Measurements from ENCODE around the gene PPM1L.
A peak's percentile ranks its signal among the peaks of the same experiment; 100 is the strongest.

PPM1L gene

DNA sequence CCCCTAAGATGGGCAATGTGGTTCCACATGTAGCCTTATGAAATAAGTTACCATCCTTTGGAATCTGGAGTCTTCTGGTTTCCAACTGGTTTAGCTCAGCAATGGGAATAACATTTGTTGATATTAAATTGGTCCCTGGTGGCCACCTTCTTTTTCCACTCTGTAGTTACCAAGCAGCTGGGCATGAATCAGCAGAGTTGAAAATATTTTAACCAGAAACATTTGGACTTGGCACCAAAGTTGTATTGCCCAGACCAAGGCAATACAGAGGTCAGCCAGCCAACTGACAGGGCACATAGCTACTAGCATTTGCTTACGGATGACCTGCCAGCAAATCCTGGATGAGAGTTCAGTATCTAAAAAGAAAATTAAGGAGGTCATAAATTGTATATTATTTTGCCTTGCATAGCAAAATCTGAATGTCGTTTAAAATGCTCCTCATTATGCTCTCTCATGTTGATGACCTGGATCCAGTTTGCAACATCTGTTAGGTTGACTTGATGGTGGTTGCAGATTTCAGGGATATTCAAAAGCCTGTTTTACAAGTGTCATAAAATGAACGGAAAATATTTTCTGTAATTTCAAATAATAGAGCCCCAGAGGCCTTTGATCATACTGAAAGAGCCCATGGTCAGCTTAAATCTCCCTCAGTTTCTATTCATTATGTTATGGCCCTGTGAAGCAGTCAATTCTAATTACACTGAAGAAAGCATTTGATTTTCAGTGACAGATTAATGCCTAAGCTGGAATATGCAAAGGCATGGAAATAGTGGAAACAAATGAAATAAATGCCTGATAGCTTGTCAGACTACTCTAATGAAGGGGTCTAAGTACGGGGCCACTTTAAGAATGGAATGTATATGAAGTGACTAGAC, 54.6 kb downstream of the PPM1L start:
- DNase-seq, result no peak

DNA sequence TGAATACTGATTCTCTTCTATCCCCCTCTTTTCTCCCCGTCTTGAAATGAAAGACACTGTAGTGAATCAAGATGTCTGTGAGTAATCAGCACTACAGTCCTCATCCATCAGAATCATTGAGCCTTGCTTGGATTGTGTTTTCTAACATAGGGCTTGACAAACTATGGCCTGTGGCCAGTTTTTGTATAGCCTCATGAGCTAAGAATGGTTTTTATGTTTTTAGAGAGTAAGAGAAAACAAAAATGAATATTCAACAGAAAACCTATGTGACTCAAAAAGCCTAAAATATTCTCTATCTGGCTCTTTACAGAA, 55.2 kb downstream of the PPM1L start:
- DNase-seq, result no peak

DNA sequence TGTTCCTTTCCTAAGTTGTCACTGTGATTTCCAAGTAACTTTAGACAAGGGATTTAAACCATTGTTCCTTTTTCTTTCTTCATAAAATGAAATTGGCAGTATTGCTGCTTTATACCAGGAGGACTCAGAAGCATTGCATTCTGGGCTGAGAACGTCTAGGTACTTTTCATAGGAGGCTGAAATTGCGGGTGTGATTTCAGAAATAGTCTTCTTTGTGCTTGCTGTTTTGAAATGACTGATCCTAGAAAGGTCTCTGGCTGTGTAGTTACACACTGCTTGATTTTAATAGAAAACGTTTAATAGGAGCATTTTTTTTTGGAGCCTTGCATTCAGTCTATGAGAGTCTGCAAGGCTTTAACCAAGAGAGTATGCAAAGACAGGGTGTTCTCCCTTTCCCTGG, 56.3 kb downstream of the PPM1L start:
- DNase-seq, result no peak

DNA sequence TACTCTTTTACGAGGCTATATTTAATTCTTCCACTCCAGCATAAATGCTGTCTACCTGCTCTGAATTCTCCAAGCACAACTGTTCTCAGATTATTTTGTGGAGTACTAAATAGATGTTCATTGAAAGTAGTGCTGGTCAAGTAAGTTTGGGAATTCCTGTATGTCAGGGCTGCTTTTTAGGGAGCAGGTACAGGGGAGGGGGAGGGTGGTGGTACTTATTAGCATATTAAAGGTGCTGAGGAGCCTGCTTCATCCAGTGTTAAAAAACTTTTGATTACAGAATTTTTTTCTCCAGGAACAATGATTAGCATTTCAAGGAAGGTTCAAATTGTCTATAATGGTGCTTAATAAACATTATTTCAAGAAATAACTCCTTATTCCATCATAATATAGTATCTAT, 59.2 kb downstream of the PPM1L start:
- no peak for DNase-seq

DNA sequence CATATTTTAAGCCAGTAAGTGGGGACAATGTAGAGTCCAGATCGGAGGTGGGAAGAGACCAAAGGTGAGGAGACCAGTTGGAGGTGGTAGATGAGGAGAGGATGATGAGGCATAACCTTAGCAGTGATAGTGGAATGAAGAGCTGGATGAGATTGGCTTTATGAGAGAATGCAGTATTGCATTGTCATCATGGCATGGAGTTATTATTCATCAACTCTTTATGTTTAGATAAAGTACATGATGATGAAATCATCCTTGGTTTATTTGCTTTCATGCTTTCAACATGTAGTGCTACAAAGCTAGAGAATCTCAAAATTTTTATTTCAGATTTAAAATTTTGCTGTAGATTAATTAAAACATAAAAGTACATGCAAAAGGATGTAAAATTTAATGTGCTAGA, 64.0 kb downstream of the PPM1L start:
- no peak for DNase-seq

DNA sequence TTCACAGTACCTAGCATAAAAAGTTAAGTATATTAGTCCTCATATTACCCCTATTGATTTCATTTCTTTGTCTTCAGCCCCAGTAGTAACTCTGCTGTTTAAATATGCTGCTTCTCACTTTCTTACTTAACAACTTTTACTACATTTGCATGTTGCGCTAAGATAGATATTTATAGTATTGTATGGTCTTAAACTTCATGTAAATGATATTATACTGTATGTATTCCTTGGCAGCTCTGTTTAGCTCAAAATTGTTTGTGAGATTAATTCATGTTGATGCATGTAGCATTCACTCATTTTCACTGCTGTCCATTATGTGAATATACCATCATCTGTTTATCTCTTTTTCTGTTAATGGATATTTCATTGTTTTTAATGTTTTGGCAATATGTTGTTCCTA, 64.4 kb downstream of the PPM1L start:
- no peak for DNase-seq

DNA sequence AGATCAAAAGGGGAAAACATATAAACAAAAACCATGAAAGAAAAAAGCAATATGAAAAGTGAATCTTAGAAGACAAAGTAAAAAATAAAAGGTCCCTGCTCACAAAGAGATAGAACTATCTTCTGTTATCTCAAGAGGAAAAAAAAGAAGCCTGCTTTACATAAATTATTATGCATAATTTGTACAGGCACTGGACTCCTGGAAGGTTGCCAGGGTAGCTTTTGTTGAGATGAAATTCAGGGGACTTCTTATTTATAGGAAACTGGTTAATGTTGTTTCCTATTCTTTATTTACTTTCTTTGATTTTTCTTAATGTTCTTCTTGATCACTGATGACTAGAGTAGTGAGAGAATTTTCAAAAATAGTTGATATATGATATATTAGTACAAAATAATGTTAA, 66.9 kb downstream of the PPM1L start:
- no peak for DNase-seq

DNA sequence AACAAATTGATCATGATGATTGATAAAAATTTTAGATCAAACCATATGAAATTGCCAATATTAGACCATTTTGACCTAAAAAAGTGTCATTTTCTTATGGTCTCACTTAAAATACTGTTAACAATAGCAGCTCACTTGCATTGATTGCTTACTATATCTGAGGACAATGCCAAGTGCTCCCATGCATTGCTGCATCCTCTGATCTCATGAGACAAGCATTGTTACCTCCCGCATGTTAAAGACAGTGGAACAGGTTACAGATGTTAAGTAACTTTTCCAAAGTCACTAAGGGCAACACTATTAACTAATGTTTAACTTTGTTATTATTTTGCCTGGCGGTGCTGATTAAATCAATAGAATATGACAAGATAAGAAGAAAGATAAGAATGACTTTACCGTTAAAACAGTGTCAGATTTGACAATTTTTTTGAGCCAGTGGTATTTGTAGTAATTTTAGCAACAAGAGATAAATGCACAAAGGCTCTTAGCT, 69.3 kb downstream of the PPM1L start:
- DNase-seq, result no peak

DNA sequence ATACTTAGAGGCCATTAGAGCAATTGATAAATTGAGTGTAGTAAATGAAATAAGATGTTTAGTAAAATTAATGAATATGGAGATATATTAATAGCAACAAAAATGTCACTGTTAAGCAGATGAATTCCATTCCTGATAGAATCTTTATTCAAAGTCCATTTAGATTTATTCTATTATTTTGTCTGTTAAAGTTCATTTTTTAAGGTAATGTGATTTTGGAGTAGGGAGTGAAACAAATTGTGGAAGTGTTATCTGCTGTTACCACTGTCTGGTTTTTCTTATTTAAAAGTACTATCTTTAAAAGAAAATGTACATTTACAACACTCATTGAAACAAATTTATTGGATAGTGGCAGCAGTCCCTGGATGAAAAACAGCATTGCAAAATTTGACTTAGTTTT, 70.4 kb downstream of the PPM1L start:
- DNase-seq, result no peak

DNA sequence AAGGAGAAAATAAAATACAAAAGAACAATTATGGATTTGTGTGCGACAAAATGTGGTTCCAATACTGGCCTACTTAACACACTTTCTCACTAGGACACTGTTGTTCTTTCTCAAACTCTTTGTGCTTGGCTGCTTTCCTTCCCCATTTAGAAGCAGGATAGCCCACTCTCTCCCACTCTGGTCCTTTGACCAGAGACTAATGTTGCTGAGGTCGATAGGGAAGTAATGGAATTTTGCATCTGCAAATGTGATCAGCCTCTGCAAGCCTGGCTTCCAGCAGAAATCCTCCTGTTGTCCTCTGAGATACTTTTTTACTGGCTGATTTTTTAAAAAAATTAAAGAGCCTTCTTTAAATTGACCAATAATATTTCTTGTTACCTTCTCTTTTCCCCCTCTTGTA, 71.0 kb downstream of the PPM1L start:
- DNase-seq, result no peak

DNA sequence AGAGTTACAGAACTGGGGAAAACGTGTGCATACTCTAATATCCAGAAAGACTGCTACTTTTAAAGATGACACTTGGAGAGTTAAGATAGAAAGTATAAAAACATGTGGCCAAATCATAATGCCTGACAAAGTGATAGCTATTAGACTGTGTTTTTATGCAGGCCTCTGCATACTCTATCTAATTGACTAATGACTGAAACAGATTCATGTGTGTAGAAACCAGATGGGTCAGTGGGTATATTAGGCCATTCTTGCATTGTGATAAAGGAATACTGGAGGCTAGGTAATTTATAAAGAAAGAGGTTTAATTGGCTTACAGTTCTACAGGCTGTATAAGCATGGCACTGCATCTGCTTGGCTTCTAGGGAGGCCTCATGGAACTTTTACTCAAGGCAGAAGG, 71.5 kb downstream of the PPM1L start:
- no peak for DNase-seq

DNA sequence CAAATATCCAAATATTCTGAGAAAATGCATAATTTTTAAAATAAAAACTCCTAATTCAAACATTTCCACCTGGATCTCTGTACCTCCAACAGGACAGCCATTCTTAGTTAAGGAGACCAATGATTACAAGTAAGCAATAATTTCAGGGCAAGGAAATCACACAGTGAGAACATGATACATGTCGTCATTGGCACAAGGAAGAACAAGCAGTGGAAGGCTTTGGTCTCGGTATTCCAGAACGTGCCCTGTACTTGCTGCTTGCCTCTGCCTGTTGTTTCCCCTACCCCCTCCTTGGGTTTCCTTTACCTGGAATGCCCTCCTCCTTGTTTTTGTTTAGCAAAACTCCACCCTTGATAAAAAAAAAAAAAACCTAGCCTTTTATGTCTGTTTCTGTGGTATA, 72.8 kb downstream of the PPM1L start:
- no peak for DNase-seq

DNA sequence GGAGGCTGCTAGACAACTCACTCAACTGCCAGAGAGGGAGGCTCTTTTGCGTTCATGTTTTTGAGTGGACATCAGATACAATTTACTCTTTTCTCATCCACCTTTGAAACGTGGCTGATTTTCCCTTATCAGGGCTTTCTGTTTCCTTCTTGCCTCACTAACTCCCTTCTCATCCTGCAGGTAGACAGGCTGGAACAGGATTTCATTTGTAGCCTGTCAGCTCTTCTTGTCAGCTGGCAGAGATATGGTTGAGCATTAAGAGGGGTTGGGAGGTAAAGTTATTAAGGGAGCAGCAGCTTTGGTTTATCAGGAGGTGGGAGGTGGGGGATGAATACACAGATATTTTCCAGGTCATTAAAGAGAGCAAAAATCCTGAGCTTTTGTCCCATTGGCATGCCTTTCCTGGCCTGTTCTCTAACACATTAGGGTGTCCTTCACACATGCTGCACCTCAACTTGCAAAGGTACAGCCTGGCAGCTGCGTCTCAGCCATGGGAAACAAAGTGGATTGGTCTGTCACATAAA, 73.5 kb downstream of the PPM1L start:
- no peak for DNase-seq

DNA sequence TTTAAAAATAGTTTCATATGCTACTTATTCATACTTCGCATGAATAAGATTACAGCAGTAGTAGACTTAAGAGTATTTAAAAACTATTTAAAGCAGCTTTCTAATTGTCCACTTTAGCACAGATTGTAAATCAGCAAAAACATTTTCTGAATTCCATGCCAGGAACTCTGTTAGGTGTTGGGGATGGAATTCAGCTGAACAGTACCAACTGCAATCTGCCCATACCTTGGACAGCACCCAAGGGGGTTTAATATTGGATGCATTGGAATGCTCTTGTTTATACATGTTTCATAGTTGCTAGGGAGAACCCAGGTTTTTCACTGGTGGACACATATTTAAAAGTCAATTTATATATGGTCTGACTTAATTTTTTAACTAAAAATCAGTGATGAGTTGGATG, 74.8 kb downstream of the PPM1L start:
- no peak for DNase-seq

DNA sequence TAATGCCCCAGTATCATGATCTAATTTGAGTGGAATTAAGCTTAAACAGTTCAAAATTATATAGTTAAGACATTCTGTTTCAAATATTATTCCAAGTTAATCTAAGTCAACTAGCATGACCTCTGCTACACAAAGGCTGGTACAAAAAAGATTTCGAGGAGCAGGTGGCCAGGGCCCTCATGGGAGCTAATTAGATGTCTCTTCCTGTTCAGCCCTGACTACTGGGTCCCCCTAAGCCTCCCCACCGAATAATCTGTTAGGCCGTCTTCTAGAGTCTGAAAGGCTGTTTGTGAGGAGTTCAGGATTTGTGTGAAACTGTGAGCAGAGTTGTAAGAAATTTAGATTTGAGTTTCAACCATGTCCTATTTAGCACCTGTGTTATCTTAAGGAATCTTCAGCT, 75.4 kb downstream of the PPM1L start:
- DNase-seq, result no peak

DNA sequence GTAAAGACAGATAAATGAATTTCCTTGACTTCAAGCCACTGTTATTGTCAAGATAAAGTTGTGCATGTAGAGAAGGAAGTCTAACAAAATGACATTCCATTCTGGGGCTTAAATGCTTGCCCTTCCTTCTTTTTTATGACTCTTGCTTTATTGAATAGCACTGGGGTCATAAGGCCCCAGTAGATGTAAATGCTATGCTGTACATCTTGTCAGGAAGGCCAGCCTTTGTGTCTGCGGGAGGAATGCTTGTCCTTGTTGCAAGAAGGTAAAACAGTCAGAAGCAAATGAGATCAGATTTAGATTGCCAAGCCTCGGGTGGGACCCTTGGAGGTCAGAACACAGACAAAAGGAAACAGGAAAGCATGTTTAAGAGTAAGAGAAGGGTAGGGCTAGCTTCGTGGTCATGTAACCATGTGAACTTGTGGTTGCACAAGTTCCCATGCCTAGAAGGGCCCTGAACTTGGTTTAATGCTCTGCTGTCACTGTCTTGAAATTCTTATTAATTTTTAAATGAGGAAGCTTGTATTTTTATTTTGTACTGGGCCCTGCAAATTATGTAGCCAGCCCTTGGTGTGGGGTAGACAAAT, 81.5 kb downstream of the PPM1L start:
- peak; percentile 1 for DNase-seq

DNA sequence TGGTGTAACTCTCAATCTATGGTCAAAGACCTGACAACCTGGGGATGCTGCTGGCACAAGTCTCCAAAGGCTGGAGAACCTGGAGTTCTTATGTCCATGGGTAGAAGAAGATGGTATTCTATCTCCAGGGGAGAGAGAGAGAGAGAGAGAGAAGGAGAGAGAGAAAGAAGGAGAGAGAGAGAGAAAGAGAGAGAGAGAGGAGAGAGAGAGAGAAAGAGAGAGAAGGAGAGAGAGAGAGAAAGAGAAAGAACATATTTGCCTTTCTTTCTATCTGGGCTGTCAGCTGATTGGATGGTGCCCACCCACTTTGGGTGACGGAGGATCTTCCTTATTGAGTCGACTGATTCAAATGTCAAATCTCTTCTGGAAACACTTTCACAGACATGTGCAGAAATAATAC, 84.6 kb downstream of the PPM1L start:
- no peak for DNase-seq

DNA sequence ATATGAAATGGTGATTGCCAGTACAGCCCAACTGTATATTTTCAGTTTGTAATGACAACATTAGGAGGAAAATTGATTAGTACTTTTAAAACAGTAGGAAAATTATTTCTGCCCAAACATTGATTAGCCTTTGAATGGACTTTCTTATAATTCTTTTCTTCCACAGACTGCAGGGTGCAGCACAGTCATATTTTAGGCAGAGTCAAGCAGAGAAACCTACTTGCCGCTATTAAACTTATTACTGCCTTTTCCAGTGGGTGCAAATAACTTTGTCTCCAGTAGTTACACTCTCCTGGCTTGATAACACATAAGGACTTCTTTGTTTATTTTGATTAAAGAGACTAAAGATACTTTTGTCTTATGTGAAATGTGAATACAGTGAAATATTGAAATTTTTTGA, 85.4 kb downstream of the PPM1L start:
- DNase-seq, result no peak

DNA sequence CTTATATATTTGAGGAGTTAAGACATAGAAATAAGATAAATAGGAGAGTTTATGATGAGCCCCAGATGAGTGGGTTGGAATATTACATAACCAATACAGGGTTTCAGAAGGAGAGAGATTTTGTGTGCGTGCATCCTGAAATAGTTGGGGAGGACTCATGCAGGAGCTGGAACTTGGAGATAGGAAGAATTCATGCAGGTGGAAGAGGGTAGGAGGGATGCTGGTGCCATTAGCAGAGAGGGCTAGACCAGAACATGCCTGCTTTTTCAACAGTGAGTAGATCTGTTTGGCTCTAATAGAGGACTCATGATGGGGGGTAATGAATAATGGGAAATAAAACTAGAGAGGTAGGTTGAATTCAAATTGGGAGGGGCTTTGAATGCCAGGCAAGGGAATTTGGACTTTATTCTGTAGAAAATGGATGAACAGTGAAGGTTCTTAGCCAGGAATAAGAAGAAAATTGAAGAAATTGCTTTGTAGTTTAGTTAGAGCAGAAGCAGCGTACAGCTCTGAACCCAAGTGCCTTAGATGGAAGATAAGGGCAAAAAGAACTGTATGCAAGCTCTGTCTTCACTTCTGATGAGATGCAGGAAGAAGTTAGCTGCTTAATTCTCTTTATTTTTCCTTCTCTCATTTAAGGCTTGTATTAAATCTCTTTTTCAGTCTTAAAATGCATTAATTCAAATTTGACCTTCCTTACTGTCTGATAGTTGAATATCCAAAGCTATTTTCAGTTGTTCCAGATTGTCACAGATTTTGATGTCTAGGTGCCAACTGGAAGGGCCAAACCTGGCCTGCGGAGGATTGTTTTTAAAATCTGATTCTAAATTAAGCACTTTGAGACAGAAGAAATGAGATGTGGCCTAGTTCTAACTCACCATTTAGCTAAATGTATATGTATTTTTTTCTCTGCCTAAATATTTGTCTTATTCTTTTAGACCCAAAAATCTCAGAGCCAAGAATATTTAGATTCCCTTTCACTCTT, 86.3 kb downstream of the PPM1L start:
- no peak for DNase-seq

DNA sequence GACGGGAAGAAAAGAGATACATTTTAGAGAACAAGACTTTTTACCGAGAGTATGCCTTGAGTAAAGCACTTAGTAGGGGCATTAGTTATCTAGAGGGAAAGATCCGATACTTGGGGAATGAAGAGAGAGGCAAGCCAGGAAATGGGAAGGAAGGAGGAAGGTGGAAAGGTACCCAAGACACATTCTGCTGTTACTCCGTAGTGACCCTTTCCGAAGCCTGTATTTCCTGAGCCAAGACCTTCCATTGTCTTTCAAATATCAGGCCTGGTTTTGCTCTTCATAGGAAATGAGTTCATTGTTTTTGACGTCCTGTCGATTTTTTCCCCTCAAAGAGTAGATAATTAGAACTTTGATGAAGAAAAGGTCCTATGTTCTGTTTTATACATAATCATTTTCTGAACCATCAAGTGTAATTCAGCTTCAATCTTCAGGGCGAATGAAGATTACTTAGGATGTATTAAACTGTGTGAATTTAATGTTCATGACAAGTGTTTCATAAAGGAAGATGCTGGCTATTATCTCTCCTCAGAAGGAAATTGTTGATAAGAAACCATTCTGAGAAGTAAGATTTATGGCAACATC, 95.7 kb downstream of the PPM1L start:
- DNase-seq, result no peak

DNA sequence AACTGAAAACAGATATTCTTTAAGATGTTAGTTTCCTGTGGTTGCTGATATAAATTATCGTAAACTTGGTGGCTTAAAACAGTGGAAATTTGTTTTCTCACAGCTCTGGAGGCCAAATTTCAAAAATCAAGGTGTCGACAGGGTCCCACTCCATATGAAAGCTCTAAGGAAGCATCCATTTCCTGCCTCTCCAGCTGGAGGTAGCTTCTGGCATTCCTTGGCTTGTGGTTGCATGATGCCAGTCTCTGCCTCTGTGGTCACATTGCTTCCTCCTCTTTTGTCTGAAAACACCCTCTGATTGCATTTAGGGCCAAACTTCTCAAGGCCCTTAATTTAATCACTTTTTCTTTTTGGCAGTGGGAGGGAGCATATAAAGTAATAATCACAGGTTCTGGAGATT, 96.8 kb downstream of the PPM1L start:
- no peak for DNase-seq

DNA sequence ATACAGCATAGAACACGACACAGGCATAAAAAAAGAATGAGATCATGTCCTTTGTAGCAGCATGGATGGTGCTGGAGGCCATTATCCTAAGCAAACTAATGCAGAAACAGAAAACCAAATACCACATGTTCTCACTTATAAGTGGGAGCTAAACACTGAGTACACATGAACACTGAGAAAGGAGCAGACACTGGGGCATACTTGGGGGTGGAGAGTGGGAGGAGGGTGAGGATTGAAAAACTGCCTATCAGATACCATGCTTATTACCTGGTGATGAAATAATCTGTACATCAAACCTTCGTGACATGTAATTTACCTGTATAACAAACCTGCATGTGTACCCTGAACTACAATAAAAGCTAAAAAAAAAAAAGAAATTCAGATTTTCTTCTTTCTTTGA, 100.4 kb downstream of the PPM1L start:
- DNase-seq, result no peak

Measured in CD4-positive, alpha-beta T cell treated with Interferon alpha-2 for 1 hour (primary cell).